HG03571 (cell line): ENCODE measurements around the gene MLXIP.

Source experiments
- ATAC-seq: cut with Tn5 transposase; IDR thresholded peaks from one replicate; pipeline ENCODE4 v1.9.1; 2021; ENCODE audit not compliant: unreplicated experiment

Gene MLXIP

DNA sequence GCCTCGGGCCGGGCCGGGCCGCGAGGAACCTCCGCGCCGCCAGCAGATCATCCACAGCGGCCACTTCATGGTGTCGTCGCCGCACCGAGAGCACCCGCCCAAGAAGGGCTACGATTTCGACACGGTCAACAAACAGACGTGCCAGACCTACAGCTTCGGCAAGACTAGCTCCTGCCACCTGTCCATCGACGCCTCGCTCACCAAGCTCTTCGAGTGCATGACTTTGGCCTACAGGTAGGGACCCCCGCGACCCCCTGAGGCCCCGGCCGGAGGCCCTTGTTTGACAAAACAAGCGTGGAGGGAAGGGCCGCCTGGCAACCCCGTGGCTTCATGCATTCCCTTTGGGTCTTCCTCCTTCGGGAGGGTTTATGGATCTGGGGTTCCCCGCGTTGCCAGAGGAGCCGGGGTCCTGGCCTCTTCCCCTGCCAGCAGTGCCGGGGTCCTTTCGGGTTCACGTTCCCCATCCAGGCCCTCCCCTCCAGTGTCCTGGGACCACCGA, 526 bp downstream of the MLXIP start:
- no peak for ATAC-seq

GRCh38 chr12:122079532-122080081, 1.1 kb downstream of the MLXIP start:
- ATAC-seq = no peak

DNA sequence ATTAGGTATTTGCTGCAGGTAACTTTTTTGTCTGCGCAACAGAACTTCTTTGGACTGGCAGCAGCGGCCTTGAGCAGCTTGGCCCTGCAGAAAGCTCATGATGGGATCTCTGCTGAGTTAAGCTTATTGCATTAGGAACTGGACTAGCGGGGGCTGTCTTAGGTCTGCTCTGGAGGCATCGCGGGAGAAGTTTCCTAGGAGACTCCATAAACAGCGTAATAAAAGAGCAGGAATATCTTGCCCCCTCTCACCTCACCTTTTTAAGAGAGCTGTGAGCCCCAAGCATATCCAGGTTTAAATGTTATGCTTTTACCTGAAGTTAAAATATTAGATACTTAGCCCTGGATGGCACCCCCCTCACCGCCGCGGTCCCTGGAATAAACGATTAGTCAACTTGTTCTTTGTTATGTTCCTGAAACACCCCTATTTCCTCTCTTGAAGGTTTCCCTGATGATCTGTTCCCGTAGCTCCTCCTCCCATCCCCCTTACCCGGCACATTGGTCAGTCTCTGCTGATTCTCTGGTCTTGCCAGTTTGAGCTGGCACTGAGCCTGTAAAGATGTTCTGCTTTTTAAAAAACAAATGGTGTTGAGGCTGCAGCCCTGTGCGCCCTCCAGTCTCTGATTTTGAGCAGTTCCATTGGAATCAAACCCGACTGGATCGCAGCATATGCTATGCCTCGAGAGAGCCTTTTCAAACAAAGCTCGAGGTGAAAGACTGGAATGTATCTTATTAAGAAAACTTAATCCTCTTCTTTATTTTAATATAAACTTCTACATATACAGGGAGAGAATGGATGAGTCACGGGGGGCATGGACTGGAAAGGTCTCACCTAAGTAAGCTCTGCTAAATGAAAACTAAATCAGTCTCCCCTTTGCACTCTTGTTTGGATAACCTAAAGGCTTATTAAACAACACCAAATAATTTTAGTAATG, 1.9 kb downstream of the MLXIP start:
- no peak for ATAC-seq

DNA sequence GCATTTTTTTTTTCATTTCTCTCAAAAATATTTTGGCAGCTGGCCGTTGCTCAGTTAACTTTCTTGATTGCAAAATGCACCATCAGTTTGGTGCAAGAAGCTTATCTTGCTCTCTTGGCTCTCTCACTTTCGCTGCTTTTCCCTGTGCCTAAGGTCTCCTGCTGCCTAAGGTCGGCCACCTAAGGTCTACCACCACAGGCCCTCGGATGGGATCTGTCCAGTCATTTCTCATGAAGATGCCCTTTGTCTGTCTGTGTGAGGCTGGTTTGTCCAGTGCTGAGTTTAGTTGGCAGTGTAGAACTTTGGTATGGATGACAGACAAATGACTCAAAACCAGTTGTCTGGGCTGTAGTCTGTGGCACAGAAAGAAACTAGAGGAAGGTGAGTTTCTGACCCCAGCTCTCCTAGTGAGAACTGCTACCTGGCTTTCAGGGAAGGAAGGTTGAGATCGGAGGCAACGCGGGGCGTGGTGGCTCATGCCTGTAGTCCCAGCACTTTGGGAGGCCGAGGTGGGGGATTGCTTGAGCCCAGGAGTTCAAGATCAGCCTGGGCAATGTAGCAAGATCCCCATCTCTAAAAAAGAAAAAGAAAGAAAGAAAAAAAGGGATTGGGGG, 2.6 kb downstream of the MLXIP start:
- ATAC-seq = no peak

- ATAC-seq = peak; percentile 46
These were observed 3.2 kb downstream of the MLXIP start for GRCh38 chr12:122081697-122082221.

DNA sequence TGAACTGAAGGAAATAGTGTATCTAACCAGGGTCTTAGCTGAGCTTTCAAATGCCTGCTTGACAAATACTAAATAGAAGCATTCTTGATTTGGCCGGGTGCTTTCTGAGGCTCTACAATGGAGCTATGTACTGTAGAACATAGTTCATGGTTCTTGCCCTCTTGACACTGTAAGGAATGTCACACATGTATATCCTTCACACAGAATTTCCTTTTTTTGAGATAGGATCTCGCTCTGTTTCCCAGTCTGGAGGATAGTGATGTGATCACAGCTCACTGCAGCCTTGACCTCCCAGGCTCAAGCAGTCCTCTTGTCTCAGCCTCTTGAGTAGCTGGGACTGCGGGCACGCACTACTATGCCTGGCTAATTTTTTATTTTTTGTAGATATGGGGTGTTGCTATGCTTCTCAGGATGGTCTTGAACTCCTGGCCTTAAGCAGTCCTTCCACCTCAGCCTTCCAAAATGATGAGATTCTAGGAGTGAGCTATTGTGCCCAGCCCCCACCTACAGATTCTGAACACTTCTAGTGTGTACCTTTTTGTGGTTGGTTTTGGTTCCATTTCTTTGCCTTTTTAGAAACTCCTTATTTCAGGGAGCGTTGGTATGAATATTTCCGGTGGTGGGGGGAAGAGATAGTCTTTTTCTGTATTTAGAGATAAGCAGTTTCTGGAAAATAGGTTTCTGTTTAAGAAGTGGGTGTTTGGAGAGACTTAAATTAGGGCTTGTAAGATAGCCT, 4.2 kb downstream of the MLXIP start:
- no peak for ATAC-seq

DNA sequence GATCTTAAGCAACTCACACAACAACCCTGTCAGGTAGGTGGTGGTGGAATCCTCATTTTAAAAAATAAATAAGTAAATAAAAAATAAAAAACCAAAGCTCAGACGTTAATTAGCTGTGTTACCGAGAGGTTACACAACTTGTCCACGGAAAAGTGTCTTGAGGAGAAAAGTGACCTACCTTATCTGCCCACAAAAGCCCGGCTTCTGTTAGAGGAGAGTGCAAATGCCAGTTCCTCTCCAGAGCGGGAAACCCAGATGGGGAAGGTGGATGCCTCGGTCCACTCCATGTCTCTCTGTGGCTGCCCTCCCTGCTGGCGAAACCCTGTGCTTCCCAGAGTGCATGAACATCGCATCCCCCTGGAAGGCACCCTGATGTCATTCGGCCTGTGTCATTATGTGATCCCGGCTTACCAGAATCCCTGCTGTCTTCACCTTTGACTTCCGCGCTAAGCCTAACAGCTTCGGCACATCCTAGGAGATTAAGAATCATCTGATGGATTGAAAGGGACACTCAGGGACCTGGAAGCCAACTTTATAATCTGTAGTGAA, 6.4 kb downstream of the MLXIP start:
- no peak for ATAC-seq

DNA sequence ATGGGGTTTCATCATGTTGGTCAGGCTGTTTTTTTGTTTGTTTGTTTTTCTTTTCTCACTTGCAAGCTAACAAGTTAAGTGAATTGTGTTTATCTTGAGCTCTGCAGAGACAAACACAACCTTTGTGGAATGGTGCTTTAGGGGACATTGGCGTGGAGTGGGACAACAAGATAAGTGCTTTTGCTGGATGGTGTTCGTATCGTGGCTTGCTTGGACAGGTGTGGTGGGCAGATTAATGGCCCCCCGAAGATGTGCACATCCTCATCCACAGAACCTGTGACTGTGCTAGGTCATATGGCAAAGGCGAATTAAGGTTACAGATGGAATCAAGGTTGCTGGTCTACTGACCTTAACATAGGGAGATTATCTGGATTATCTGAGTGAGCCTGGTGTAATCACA, 7.0 kb downstream of the MLXIP start:
- no peak for ATAC-seq

DNA sequence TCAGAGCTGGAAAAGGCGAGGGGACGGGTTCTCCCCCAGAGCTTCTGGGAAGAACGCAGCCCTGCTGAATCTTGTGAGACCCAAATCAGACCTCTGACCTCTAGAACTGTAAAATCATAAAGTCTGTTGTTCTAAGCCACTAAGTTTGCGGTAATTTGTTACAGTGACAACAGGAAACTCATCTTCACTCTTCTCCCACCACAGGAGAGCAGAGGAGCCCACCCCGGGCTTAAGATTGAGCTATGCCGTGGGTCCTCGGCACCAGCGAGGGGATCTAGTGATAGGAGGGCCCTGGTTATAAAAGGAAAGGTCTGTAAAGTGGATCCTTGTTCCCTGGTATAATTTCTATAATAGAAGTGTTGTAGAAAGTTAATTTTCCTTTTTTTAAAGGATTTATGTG, 7.6 kb downstream of the MLXIP start:
- ATAC-seq = no peak

GRCh38 chr12:122086641-122087285, 8.2 kb downstream of the MLXIP start:
- no peak for ATAC-seq

DNA sequence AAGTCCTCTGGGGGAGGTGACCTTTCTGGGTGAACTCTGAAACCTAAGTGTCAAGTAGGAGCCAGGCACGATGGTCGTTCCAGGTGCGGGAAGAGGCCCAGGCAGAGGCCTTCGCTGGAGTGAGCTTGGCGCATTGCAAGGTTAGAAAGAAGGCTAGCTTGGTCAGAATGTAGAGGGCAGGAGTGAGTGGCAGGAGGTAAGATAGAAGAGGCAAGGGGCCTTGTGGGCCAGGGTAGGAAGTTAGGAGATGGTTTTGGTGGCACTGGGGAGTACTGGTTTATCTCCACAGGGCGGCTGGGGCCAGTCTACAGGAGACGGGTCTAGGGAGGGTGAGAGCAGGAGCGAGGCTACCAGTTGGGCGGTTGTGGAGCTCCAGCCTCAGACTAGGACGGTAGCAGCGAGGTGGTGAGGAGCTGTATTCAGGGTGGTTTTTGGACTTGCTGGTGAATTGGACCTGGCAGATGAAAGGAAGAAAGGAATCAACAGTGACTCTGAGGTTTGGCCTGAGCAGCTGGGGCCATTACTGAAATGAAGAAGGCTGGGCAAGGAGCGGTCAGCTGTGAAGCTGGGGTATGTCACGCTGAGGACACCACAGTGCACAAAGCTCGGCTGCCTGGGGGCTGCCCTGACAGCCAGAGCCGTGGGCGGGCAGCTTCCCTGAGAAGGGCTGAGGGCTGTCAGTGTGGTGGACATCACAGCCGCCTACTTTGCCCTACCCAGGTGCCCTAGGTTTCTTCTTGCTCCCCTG, 9.0 kb downstream of the MLXIP start:
- ATAC-seq = no peak

DNA sequence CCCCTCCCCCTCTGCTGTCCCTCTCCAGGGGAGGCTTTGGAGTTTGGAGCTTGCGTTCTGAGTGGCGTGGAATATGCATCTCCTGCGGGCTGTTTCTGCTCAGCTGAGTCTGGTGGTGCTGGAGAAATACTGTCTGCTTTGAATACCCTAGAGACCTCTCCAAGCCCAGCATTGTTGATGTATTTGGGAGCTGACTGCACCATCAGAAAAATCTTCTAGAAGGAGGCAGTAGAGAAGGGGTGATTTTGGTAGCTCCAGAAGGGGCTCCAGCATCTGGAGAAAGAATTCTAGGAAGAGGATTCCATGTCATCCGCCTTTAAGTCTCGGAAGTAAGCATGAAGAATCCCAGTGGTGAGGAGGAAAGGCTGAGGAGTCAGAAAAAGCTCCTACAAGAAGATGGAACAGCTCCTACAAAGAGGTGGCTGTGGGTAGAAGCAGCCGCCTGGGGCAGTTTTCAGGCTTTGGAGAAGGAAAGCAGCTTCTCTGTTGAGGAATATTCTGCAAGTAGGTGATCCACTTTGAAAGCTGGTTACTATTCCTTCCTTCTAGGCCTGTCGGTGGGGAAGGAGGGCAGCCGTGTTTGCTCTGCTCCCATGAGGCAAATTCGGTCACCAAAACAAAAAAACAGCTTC, 9.7 kb downstream of the MLXIP start:
- ATAC-seq = no peak

GRCh38 chr12:122089077-122089476, 10.5 kb downstream of the MLXIP start:
- ATAC-seq = no peak

- ATAC-seq = no peak
These were observed 12.4 kb downstream of the MLXIP start for GRCh38 chr12:122090759-122091515.

- ATAC-seq = no peak
These were observed 14.7 kb downstream of the MLXIP start for GRCh38 chr12:122093098-122093883.

DNA sequence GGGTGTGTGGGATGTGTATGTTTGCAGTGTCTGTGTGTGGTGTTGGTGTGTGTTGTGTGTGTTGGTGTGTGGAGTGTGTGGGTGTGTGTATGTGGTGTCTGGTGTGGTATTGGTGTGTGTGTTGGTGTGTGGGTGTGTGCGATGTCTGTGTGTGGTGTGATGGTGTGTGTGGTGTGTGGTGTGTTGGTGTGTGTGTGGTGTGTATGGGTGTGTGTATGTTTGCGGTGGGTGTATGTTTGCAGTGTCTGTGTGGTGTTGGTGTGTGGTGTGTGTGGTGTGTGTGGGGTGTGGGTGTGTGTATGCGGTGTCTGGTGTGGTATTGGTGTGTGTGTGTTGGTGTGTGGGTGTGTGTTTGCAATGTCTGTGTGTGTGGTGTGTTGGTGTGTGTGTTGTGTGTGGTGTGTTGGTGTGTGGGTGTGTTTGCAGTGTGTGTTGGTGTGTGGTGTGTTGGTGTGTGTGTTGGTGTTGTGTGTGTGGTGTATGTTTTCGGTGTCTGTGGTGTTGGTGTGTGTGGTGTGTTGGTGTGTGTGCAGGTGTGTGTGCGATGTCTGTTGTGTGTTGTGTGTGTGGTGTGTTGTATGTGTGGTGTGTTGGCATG, 15.7 kb downstream of the MLXIP start:
- ATAC-seq = no peak
